OCI-LY7 (cell line): ENCODE results near the gene TCP11. TPM values are rescaled to one million over a fixed set of nuclear protein-coding genes. Genes with fewer than 3 reads are reported as not detected.

Source experiments
- BruUV-seq: library from RNA; stranded (reverse); fragments of 400-500 nt; replicated peaks from 2 replicates; lab custom pipeline; 2021; lab: Mats Ljungman, UMichigan
- CTCF ChIA-PET: fragments of 300-600 bp; sonication (Branson Sonifier 250); formaldehyde crosslinking; loops from one replicate; lab custom pipeline; 2022; ENCODE audit warnings: antibody characterized with exemption; ENCODE audit not compliant: unreplicated experiment; lab: Charles Lee
- POLR2A ChIA-PET: fragments of 300-600 bp; sonication (Branson Sonifier 250); formaldehyde crosslinking; loops from one replicate; lab custom pipeline; 2022; ENCODE audit warnings: antibody characterized with exemption; lab: Charles Lee
- DNase-seq: peaks from one replicate; pipeline ENCODE4 v3.0.0-alpha.2; 2015; ENCODE audit warnings: low spot score
- H2AFZ ChIP-seq: fragments of 200-600 bp; sonication (generic), shearing (Covaris generic); 2 replicates; pipeline ENCODE4 v1.6.1; 2014; ENCODE audit warnings: mild to moderate bottlenecking, antibody characterized with exemption, low read length, moderate library complexity
- H3K27ac ChIP-seq: fragments of 200-600 bp; sonication (generic); 2 replicates; pipeline ENCODE4 v1.5.1; 2014; ENCODE audit warnings: mixed run types, low read depth, mild to moderate bottlenecking, moderate library complexity, low read length, inconsistent platforms; ENCODE audit not compliant: poor library complexity, severe bottlenecking
- H3K36me3 ChIP-seq: fragments of 200-600 bp; sonication (generic); 2 replicates; pipeline ENCODE4 v1.6.1; 2014; ENCODE audit warnings: mild to moderate bottlenecking, antibody characterized with exemption, low read length, moderate library complexity, mixed read lengths; ENCODE audit not compliant: insufficient read depth
- H3K4me1 ChIP-seq: fragments of 200-600 bp; sonication (generic); 2 replicates; pipeline ENCODE4 v1.5.1; 2014; ENCODE audit warnings: mild to moderate bottlenecking, low read length; ENCODE audit not compliant: insufficient read depth, poor library complexity, severe bottlenecking
- H3K4me2 ChIP-seq: fragments of 200-600 bp; sonication (generic); 2 replicates; pipeline ENCODE4 v1.6.1; 2014; ENCODE audit warnings: mild to moderate bottlenecking, low read length
- H3K4me3 ChIP-seq: fragments of 200-600 bp; sonication (generic); 2 replicates; pipeline ENCODE4 v1.5.1; 2014; ENCODE audit warnings: mild to moderate bottlenecking, low read depth, low read length; ENCODE audit not compliant: poor library complexity, severe bottlenecking
- H3K79me2 ChIP-seq: fragments of 200-600 bp; sonication (generic); 2 replicates; pipeline ENCODE4 v1.6.1; 2016; ENCODE audit warnings: low read depth, mild to moderate bottlenecking, low read length, moderate library complexity, mixed read lengths; ENCODE audit not compliant: insufficient read depth
- H3K9me2 ChIP-seq: fragments of 200-600 bp; sonication (generic); 2 replicates; pipeline ENCODE4 v1.6.1; 2016; ENCODE audit warnings: mild to moderate bottlenecking, low read length, mixed read lengths; ENCODE audit not compliant: insufficient read depth
- H3K9me3 ChIP-seq: fragments of 200-600 bp; sonication (generic); 2 replicates; pipeline ENCODE4 v1.6.1; 2014; ENCODE audit warnings: mild to moderate bottlenecking, mixed run types, low read length, mixed read lengths
- H4K20me1 ChIP-seq: fragments of 200-600 bp; sonication (generic); 2 replicates; pipeline ENCODE4 v1.6.1; 2014; ENCODE audit warnings: mild to moderate bottlenecking, antibody characterized with exemption, low read length, moderate library complexity, mixed read lengths; ENCODE audit not compliant: insufficient read depth
- EZH2phosphoT487 ChIP-seq: fragments of 200-600 bp; sonication (generic); IDR thresholded peaks from 2 replicates; pipeline ENCODE4 v1.6.1; 2018; ENCODE audit warnings: low read depth, borderline replicate concordance, mild to moderate bottlenecking, mixed run types, antibody characterized with exemption, low read length, moderate library complexity, mixed read lengths
- intact Hi-C: fragments of 100-400 bp; cut with micrococcal nuclease; formaldehyde crosslinking; loops from one replicate; pipeline ENCODE4 v1.10.0; 2022; ENCODE audit not compliant: unreplicated experiment
- total RNA-seq, 2 experiments: library from RNA; depleted of rRNA in 1 of 2; stranded (reverse); fragments of >200 nt in 1 of 2; shearing (Covaris generic) in 1 of 2; gene quantifications; 2 replicates each; pipeline ENCODE4 v1.2.3, GENCODE V29; 2014 to 2022
- TF ChIP-seq, protein P1 (sequence below): fragments of 200-600 bp; sonication (generic); conservative IDR thresholded peaks from 2 replicates; pipeline ENCODE4 v1.5.1; 2014; ENCODE audit warnings: mild to moderate bottlenecking, antibody characterized with exemption, low read length, moderate library complexity, mixed read lengths

The TCP11 gene
- total RNA-seq, 2 experiments from 2014 or later: not detected

GRCh38 chr6:35080016-35080680, 61.0 kb downstream of the TCP11 start:
- CTCF ChIA-PET: no interaction called here
- no peaks in the 10 kb centered on the region for H3K36me3 ChIP-seq
- DNase-seq: no peak

DNA sequence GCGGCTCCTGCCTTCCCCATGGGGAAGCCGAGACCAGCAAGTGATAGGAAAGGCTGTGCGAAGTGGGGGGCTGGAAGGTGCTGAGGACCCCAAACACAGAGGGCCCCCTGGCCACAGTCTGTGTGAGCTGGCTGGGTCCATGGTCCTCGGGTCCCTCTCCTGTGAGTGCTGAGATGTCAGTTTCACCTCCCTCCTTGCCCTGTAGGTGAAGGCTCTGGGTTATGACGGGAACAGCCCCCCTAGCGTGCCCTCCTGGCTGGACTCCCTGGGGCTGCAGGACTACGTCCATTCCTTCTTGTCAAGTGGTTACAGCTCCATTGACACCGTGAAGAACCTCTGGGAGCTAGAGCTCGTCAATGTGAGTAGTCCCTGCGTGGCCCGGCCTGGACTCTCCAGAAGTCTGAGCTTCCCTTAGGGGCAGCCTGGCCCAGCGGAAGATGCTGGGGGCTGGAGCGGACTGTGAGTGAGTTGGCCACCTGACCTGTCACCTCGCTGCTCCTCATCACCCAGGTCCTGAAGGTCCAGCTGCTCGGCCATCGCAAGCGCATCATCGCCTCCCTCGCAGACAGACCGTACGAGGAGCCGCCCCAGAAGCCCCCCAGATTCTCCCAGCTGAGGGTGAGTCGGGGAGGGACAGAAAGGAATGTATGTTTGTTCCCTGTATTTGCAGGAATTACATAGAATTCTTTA, 61.7 kb downstream of the TCP11 start:
- H2AFZ ChIP-seq: no peak overlapping the region
- no peaks in the 10 kb centered on the region for H3K9me3 ChIP-seq
- intact Hi-C loops: no loop called here
- ChIA-PET CTCF (no interaction called here), POLR2A (interaction anchor here (1.0 kb wide), 1 partner anchor 9 kb away, joined by 3 read pairs; no protein-coding TSS in a partner anchor)
- no peak for DNase-seq
- no peak overlapping the region for H3K4me2 ChIP-seq
- TF ChIP-seq, protein P1, sequence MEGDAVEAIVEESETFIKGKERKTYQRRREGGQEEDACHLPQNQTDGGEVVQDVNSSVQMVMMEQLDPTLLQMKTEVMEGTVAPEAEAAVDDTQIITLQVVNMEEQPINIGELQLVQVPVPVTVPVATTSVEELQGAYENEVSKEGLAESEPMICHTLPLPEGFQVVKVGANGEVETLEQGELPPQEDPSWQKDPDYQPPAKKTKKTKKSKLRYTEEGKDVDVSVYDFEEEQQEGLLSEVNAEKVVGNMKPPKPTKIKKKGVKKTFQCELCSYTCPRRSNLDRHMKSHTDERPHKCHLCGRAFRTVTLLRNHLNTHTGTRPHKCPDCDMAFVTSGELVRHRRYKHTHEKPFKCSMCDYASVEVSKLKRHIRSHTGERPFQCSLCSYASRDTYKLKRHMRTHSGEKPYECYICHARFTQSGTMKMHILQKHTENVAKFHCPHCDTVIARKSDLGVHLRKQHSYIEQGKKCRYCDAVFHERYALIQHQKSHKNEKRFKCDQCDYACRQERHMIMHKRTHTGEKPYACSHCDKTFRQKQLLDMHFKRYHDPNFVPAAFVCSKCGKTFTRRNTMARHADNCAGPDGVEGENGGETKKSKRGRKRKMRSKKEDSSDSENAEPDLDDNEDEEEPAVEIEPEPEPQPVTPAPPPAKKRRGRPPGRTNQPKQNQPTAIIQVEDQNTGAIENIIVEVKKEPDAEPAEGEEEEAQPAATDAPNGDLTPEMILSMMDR: no peak
- TF ChIP-seq EZH2phosphoT487: no peak
- no peaks in the 10 kb centered on the region for H4K20me1 ChIP-seq
- H3K79me2 ChIP-seq: no peaks in the 10 kb centered on the region
- no peaks in the 10 kb centered on the region for H3K36me3 ChIP-seq
- H3K27ac ChIP-seq: no peak overlapping the region
- no peaks in the 10 kb centered on the region for H3K9me2 ChIP-seq
- no TSS peak for BruUV-seq
- no peaks in the 10 kb centered on the region for H3K4me1 ChIP-seq
- H3K4me3 ChIP-seq: no peak overlapping the region

More at GRCh38 chr6:35080016-35080680, 61.0 kb downstream of the TCP11 start:
- Histone ChIP-seq H3K9me3 (no peaks in the 10 kb centered on the region), H3K27ac (no peak overlapping the region), H3K79me2 (no peaks in the 10 kb centered on the region), H3K4me3 (no peak overlapping the region), H3K9me2 (no peaks in the 10 kb centered on the region), H3K4me1 (no peaks in the 10 kb centered on the region), H3K4me2 (no peak overlapping the region), H2AFZ (no peak overlapping the region), H4K20me1 (no peaks in the 10 kb centered on the region)
- BruUV-seq: no TSS peak
- POLR2A ChIA-PET: interaction anchor here (1.0 kb wide), 1 partner anchor 10 kb away, joined by 3 read pairs; no protein-coding TSS in a partner anchor
- TF ChIP-seq, protein P1: no peak
- TF ChIP-seq EZH2phosphoT487: no peak
- intact Hi-C loops: no loop called here

GRCh38 chr6:35078896-35079295, 62.2 kb downstream of the TCP11 start:
- no peaks in the 10 kb centered on the region for H3K9me3 ChIP-seq
- BruUV-seq: no TSS peak
- H4K20me1 ChIP-seq: no peaks in the 10 kb centered on the region
- intact Hi-C loops: no loop called here
- no peak for DNase-seq
- H3K4me1 ChIP-seq: no peaks in the 10 kb centered on the region
- no peak overlapping the region for H3K27ac ChIP-seq
- no peak overlapping the region for H2AFZ ChIP-seq
- H3K4me3 ChIP-seq: no peak overlapping the region
- H3K79me2 ChIP-seq: no peaks in the 10 kb centered on the region
- no peaks in the 10 kb centered on the region for H3K36me3 ChIP-seq
- TF ChIP-seq EZH2phosphoT487: no peak
- TF ChIP-seq, protein P1: no peak
- H3K4me2 ChIP-seq: no peak overlapping the region
- CTCF ChIA-PET: no interaction called here
- POLR2A ChIA-PET: no interaction called here
- H3K9me2 ChIP-seq: no peaks in the 10 kb centered on the region
